GM08714 (cell line): ENCODE data around the gene ALK.

Experiments used
- H3K4me3 ChIP-seq: fragments of 200-500 bp; sonication (Bioruptor generic); 2 replicates; pipeline ENCODE4 v1.5.1; 2014; ENCODE audit warnings: mild to moderate bottlenecking, low read length, inconsistent platforms
- ZNF274 ChIP-seq: IDR thresholded peaks from 2 replicates; pipeline ENCODE4 v1.6.1; 2012; ENCODE audit warnings: mild to moderate bottlenecking, low read depth, low read length

Gene ALK

GRCh38 chr2:29878898-29879297, 42.5 kb downstream of the ALK start:
- TF ChIP-seq ZNF274: no peak
- H3K4me3 ChIP-seq: no peak overlapping the region

- TF ChIP-seq ZNF274: no peak
- H3K4me3 ChIP-seq: no peak overlapping the region
Observed at GRCh38 chr2:29876374-29876773, 45.0 kb downstream of the ALK start.

GRCh38 chr2:29874745-29875144, 46.6 kb downstream of the ALK start:
- TF ChIP-seq ZNF274: no peak
- no peak overlapping the region for H3K4me3 ChIP-seq

- TF ChIP-seq ZNF274: no peak
- no peak overlapping the region for H3K4me3 ChIP-seq
Observed at GRCh38 chr2:29872870-29873269, 48.5 kb downstream of the ALK start.

GRCh38 chr2:29871541-29871940, 49.8 kb downstream of the ALK start:
- no peak overlapping the region for H3K4me3 ChIP-seq
- TF ChIP-seq ZNF274: no peak

- no peak overlapping the region for H3K4me3 ChIP-seq
- no peak for TF ChIP-seq ZNF274
Observed at GRCh38 chr2:29865512-29865911, 55.9 kb downstream of the ALK start.

- TF ChIP-seq ZNF274: no peak
- H3K4me3 ChIP-seq: no peak overlapping the region
Observed at GRCh38 chr2:29864988-29865387, 56.4 kb downstream of the ALK start.

GRCh38 chr2:29855924-29856639, 65.3 kb downstream of the ALK start:
- H3K4me3 ChIP-seq: no peak overlapping the region
- TF ChIP-seq ZNF274: no peak

GRCh38 chr2:29850794-29851193, 70.6 kb downstream of the ALK start:
- H3K4me3 ChIP-seq: no peak overlapping the region
- TF ChIP-seq ZNF274: no peak

- TF ChIP-seq ZNF274: no peak
Observed at GRCh38 chr2:29848566-29849310, 72.6 kb downstream of the ALK start.

GRCh38 chr2:29847886-29848285, 73.5 kb downstream of the ALK start:
- no peak overlapping the region for H3K4me3 ChIP-seq
- TF ChIP-seq ZNF274: no peak

More at GRCh38 chr2:29848566-29849310, 72.6 kb downstream of the ALK start:
- no peak overlapping the region for H3K4me3 ChIP-seq

- H3K4me3 ChIP-seq: no peak overlapping the region
- no peak for TF ChIP-seq ZNF274
Observed at GRCh38 chr2:29844713-29845326, 76.6 kb downstream of the ALK start.

GRCh38 chr2:29841386-29842004, 79.9 kb downstream of the ALK start:
- H3K4me3 ChIP-seq: no peak overlapping the region
- TF ChIP-seq ZNF274: no peak

- TF ChIP-seq ZNF274: no peak
- no peak overlapping the region for H3K4me3 ChIP-seq
Observed at GRCh38 chr2:29839306-29839705, 82.1 kb downstream of the ALK start.
